H9 (cell line): ENCODE data around the gene NOS3. TPM values are rescaled to one million over a fixed set of nuclear protein-coding genes. Genes with fewer than 3 reads are reported as not detected.

ENCODE experiments used
- DNase-seq: peaks from one replicate; pipeline ENCODE4 v3.0.0-alpha.2; 2017
- H2AFZ ChIP-seq: one replicate; pipeline ENCODE4 v1.6.1; 2013; ENCODE audit warnings: mild to moderate bottlenecking, low read length, control low read depth, moderate library complexity
- H2AK5ac ChIP-seq: 2 replicates; pipeline ENCODE4 v1.6.1; 2013; ENCODE audit warnings: low read length, control low read depth, mixed read lengths; ENCODE audit not compliant: insufficient read length
- H2BK120ac ChIP-seq: one replicate; pipeline ENCODE4 v1.6.1; 2013; ENCODE audit warnings: low read depth, mild to moderate bottlenecking, low read length, control low read depth, inconsistent platforms; ENCODE audit not compliant: poor library complexity, severe bottlenecking
- H2BK12ac ChIP-seq: 2 replicates; pipeline ENCODE4 v1.6.1; 2013; ENCODE audit warnings: low read length, control low read depth, mixed read lengths, low read depth; ENCODE audit not compliant: insufficient read length
- H2BK15ac ChIP-seq: 2 replicates; pipeline ENCODE4 v1.6.1; 2013; ENCODE audit warnings: low read depth, low read length, control low read depth
- H2BK20ac ChIP-seq: one replicate; pipeline ENCODE4 v1.6.1; 2013; ENCODE audit warnings: low read depth, mild to moderate bottlenecking, low read length, control low read depth, inconsistent platforms; ENCODE audit not compliant: poor library complexity, severe bottlenecking
- H2BK5ac ChIP-seq: 2 replicates; pipeline ENCODE4 v1.6.1; 2013; ENCODE audit warnings: low read length, control low read depth, mixed read lengths; ENCODE audit not compliant: insufficient read length
- H3K14ac ChIP-seq: 2 replicates; pipeline ENCODE4 v1.6.1; 2013; ENCODE audit warnings: low read length, control low read depth; ENCODE audit not compliant: insufficient read depth
- H3K18ac ChIP-seq: 2 replicates; pipeline ENCODE4 v1.6.1; 2013; ENCODE audit warnings: low read depth, mild to moderate bottlenecking, mixed read lengths, low read length, control low read depth; ENCODE audit not compliant: insufficient read length
- H3K23ac ChIP-seq: 2 replicates; pipeline ENCODE4 v1.6.1; 2013; ENCODE audit warnings: low read length, control low read depth, mixed read lengths, low read depth; ENCODE audit not compliant: insufficient read length
- H3K23me2 ChIP-seq: 2 replicates; pipeline ENCODE4 v1.6.1; 2013; ENCODE audit warnings: low read depth, mild to moderate bottlenecking, mixed read lengths, low read length, control low read depth; ENCODE audit not compliant: insufficient read length, poor library complexity, severe bottlenecking
- H3K27ac ChIP-seq: 2 replicates; pipeline ENCODE4 v1.5.1; 2013; ENCODE audit warnings: low read length, control low read depth, mixed read lengths, low read depth; ENCODE audit not compliant: insufficient read length
- H3K27me3 ChIP-seq: 2 replicates; pipeline ENCODE4 v1.6.1; 2013; ENCODE audit warnings: low read length, control low read depth, inconsistent platforms; ENCODE audit not compliant: insufficient read depth
- H3K4ac ChIP-seq: 2 replicates; pipeline ENCODE4 v1.6.1; 2013; ENCODE audit warnings: low read depth, mild to moderate bottlenecking, control low read depth, inconsistent platforms, low read length, moderate library complexity
- H3K4me1 ChIP-seq: 2 replicates; pipeline ENCODE4 v1.6.1; 2013; ENCODE audit warnings: low read length, control low read depth, inconsistent platforms; ENCODE audit not compliant: insufficient read depth
- H3K4me2 ChIP-seq: 2 replicates; pipeline ENCODE4 v1.6.1; 2013; ENCODE audit warnings: low read length, control low read depth, mixed read lengths; ENCODE audit not compliant: insufficient read length, insufficient read depth
- H3K56ac ChIP-seq: 2 replicates; pipeline ENCODE4 v1.6.1; 2013; ENCODE audit warnings: low read depth, mild to moderate bottlenecking, mixed read lengths, low read length, control low read depth; ENCODE audit not compliant: insufficient read length
- H3K79me1 ChIP-seq: 2 replicates; pipeline ENCODE4 v1.6.1; 2013; ENCODE audit warnings: low read depth, mild to moderate bottlenecking, moderate library complexity, low read length, control low read depth, inconsistent platforms; ENCODE audit not compliant: insufficient read depth, poor library complexity, severe bottlenecking
- H3K79me2 ChIP-seq: 2 replicates; pipeline ENCODE4 v1.6.1; 2013; ENCODE audit warnings: low read length, control low read depth, inconsistent platforms; ENCODE audit not compliant: insufficient read depth
- H3K9ac ChIP-seq: 2 replicates; pipeline ENCODE4 v1.6.1; 2013; ENCODE audit warnings: low read length, control low read depth, mixed read lengths; ENCODE audit not compliant: insufficient read length; ENCODE audit errors: extremely low read depth
- H3K9me3 ChIP-seq: one replicate; pipeline ENCODE4 v1.6.1; 2013; ENCODE audit warnings: low read depth, low read length, inconsistent platforms; ENCODE audit not compliant: control insufficient read depth
- H3T11ph ChIP-seq: one replicate; pipeline ENCODE4 v1.6.1; 2013; ENCODE audit warnings: mild to moderate bottlenecking, low read length, control low read depth, inconsistent platforms
- H4K20me1 ChIP-seq: one replicate; pipeline ENCODE4 v1.6.1; 2013; ENCODE audit not compliant: control insufficient read depth, insufficient read length, insufficient read depth
- H4K5ac ChIP-seq: 2 replicates; pipeline ENCODE4 v1.6.1; 2013; ENCODE audit warnings: low read depth, mild to moderate bottlenecking, mixed read lengths, low read length, control low read depth; ENCODE audit not compliant: insufficient read length
- H4K8ac ChIP-seq: replicated peaks from 2 replicates; pipeline ENCODE4 v1.6.1; 2013; ENCODE audit warnings: low read length, control low read depth, mixed read lengths, low read depth; ENCODE audit not compliant: insufficient read length
- H4K91ac ChIP-seq: 2 replicates; pipeline ENCODE4 v1.6.1; 2013; ENCODE audit warnings: low read depth, mild to moderate bottlenecking, moderate library complexity, mixed read lengths, low read length, control low read depth; ENCODE audit not compliant: insufficient read length
- H3K27ac Mint-ChIP-seq, 3 experiments: 2 replicates in 2 of 3; 3 replicates in 1 of 3; pipeline ENCODE4 v1.8.0; 2020 to 2021; ENCODE audit warnings: mixed read lengths in 3 of 3, mild to moderate bottlenecking in 1 of 3, moderate library complexity in 1 of 3
- H3K27me3 Mint-ChIP-seq: 2 replicates; pipeline ENCODE4 v1.8.0; 2021; ENCODE audit warnings: low read depth, mild to moderate bottlenecking, moderate library complexity, mixed read lengths
- H3K36me3 Mint-ChIP-seq, 3 experiments: 2 replicates in 2 of 3; 3 replicates in 1 of 3; pipeline ENCODE4 v1.8.0; 2020 to 2021; ENCODE audit warnings: low read depth in 3 of 3, mixed read lengths in 3 of 3; ENCODE audit not compliant: insufficient read depth in 1 of 3
- H3K4me1 Mint-ChIP-seq, 2 experiments: 2 replicates each; pipeline ENCODE4 v1.8.0; 2020; ENCODE audit warnings: mixed read lengths in 2 of 2
- H3K4me3 Mint-ChIP-seq, 2 experiments: 2 replicates in 1 of 2; 3 replicates in 1 of 2; pipeline ENCODE4 v1.8.0; 2020 to 2021; ENCODE audit warnings: mild to moderate bottlenecking in 2 of 2, mixed read lengths in 2 of 2, moderate library complexity in 1 of 2
- H3K9me3 Mint-ChIP-seq, 2 experiments: 2 replicates in 1 of 2; 3 replicates in 1 of 2; pipeline ENCODE4 v1.8.0; 2020; ENCODE audit warnings: mild to moderate bottlenecking in 2 of 2, mixed read lengths in 2 of 2, moderate library complexity in 1 of 2
- CTCF ChIP-seq: fragments of 200-600 bp; sonication (generic); conservative IDR thresholded peaks from 3 replicates; pipeline ENCODE4 v1.8.0; 2021; ENCODE audit warnings: antibody characterized with exemption, mild to moderate bottlenecking
- WGBS: extraction: QIAGEN DNeasy Blood & Tissue Kit; methylation state at CpG from one replicate; pipeline ENCODE4 v1.1.7; 2013; ENCODE audit warnings: missing lambda C conversion rate, low lambda C conversion rate, mixed read lengths; ENCODE audit not compliant: insufficient read length; ENCODE audit errors: extremely low coverage; 5-methylcytosine and 5-hydroxymethylcytosine counted together
- total RNA-seq: library from RNA; stranded (reverse); gene quantifications from 2 replicates; pipeline ENCODE4 v1.2.1, GENCODE V29; 2021

NOS3 gene
- total RNA-seq, 1 experiment from 2014 or later, result 4.5 TPM

- DNase-seq, result peak; percentile 88
- Mint-ChIP-seq H3K4me1 (peaks cover 45 to 58% of the 10 kb centered on the region in 2 experiments), H3K9me3 (no peaks in the 10 kb centered on the region; a peak in 2 of 5 replicates), H3K36me3 (peaks cover 0 to under 1% (median 0%) of the 10 kb centered on the region in 3 experiments; a peak in 1 of 7 replicates), H3K4me3 (peak within 1 kb of the TSS; percentile 66 to 91), H3K27me3 (peaks cover 79% of the 10 kb centered on the region), H3K27ac (peak within 1 kb of the TSS in 2 of 3 experiments; percentile 65; a peak in 3 of 7 replicates)
- Histone ChIP-seq H3K4me2 (peak within 1 kb of the TSS; percentile 63), H2BK15ac (no peak within 1 kb of the TSS), H2BK12ac (no peak within 1 kb of the TSS), H3K56ac (no peak within 1 kb of the TSS), H3K4me1 (peaks cover 5% of the 10 kb centered on the region; the same call in 1 of the 2 replicates), H3K9ac (no peak within 1 kb of the TSS), H2BK20ac (no peak within 1 kb of the TSS), H2AK5ac (no peak within 1 kb of the TSS), H4K8ac (no peak within 1 kb of the TSS), H3K27ac (no peak within 1 kb of the TSS), H3K4ac (no peak within 1 kb of the TSS), H2BK120ac (no peak within 1 kb of the TSS), H3K27me3 (peaks cover 7% of the 10 kb centered on the region; the same call in 1 of the 2 replicates), H2BK5ac (no peak within 1 kb of the TSS), H3K9me3 (no peaks in the 10 kb centered on the region), H3K79me1 (no peaks in the 10 kb centered on the region), H3K23me2 (peaks cover 19% of the 10 kb centered on the region), H3T11ph (no peak within 1 kb of the TSS), H3K14ac (no peak within 1 kb of the TSS), H3K23ac (no peak within 1 kb of the TSS), H3K79me2 (no peaks in the 10 kb centered on the region), H3K18ac (no peak within 1 kb of the TSS), H4K91ac (no peak within 1 kb of the TSS), H4K5ac (no peak within 1 kb of the TSS), H2AFZ (no peak within 1 kb of the TSS), H4K20me1 (no peaks in the 10 kb centered on the region)
- no peak for TF ChIP-seq CTCF
- WGBS, result no CpG with 5 or more reads among the region's 81 CpGs
Observed at GRCh38 chr7:150978126-150978789, 12.6 kb upstream of the NOS3 start, which contains the start of gene KCNH2. TSS of gene KCNH2 (minus strand) at chr7:150978321. CDS start at chr7:150977913, 408 bp downstream.
